Astrocyte (in vitro differentiated cells and primary cell): ENCODE measurements around the gene TAF5L.

ENCODE experiments used
- CTCF ChIP-seq: IDR thresholded peaks from 2 replicates; pipeline ENCODE4 v1.5.1; 2011; ENCODE audit warnings: low read depth, mild to moderate bottlenecking, inconsistent platforms, low read length, moderate library complexity; ENCODE audit not compliant: insufficient read depth
- EZH2 ChIP-seq: IDR thresholded peaks from 2 replicates; pipeline ENCODE4 v1.6.1; 2012; ENCODE audit warnings: mild to moderate bottlenecking, low read length, inconsistent platforms; ENCODE audit not compliant: insufficient read depth

GRCh38 chr1:229666585-229666984 is 40.7 kb upstream of the TAF5L start:
- no peak for TF ChIP-seq CTCF
- no peak for TF ChIP-seq EZH2
